Measurements from ENCODE around the gene TMEM247. TPM values are rescaled to one million over a fixed set of nuclear protein-coding genes. Genes with fewer than 3 reads are reported as not detected.

The TMEM247 gene
- total and polyA plus RNA-seq, 2 donors (not counting 3 experiments of a cell fraction or from before 2014, with no cell fraction given), result not detected

GRCh38 chr2:46508312-46508711, 28.9 kb downstream of the TMEM247 start:
- no peak overlapping the region for H3K4me2 ChIP-seq (ENCODE audit: insufficient read depth, low read length)
- H3K9me1 ChIP-seq (replicated peaks; ENCODE audit: control insufficient read depth, extremely low read depth, insufficient read depth, low read length), result no peaks in the 10 kb centered on the region
- CTCF ChIA-PET, result interaction anchor here (1.0 kb wide), 1 partner anchor 19 kb away, joined by 3 read pairs; no protein-coding TSS in a partner anchor
- no peaks in the 10 kb centered on the region for H4K20me1 ChIP-seq (replicated peaks; ENCODE audit: control insufficient read depth, extremely low read depth, insufficient read depth, low read length)
- H3K27ac ChIP-seq (ENCODE audit: insufficient read depth, low read depth, low read length), result no peak overlapping the region
- no peak overlapping the region for H3K4me3 ChIP-seq (replicated peaks in 1 of 3; ENCODE audit: insufficient read depth in 1 of 3, low read depth in 1 of 3, low read length in 3 of 3)
- dilution Hi-C loops (cut with MboI; ENCODE audit: extremely low pct_ligation_motif_present, low sequenced_read_pairs), result no loop called here
- no peaks in the 10 kb centered on the region for H3K36me3 ChIP-seq (ENCODE audit: control insufficient read depth in 2 of 2, extremely low read depth in 1 of 2, insufficient read depth in 2 of 2, low read length in 2 of 2)
- H3K9ac ChIP-seq (replicated peaks; ENCODE audit: extremely low read depth, insufficient read depth, low read length), result no peak overlapping the region
- H3K79me2 ChIP-seq (ENCODE audit: control insufficient read depth, insufficient read depth, low read length), result no peaks in the 10 kb centered on the region
- H3K27me3 ChIP-seq (ENCODE audit: control insufficient read depth in 2 of 2, insufficient read depth in 2 of 2, low read length in 2 of 2), result peaks cover 0 to 6% of the 10 kb centered on the region in 2 experiments
- no peak for TF ChIP-seq MYC (IDR thresholded peaks at IDR 0.05; ENCODE audit: low read depth, low read length)
- TF ChIP-seq EZH2 (IDR thresholded peaks at IDR 0.05; ENCODE audit: borderline replicate concordance, low read depth, low read length, severe bottlenecking), result no peak
- no peak for TF ChIP-seq MAX (IDR thresholded peaks at IDR 0.05; ENCODE audit: insufficient read depth, insufficient read length)
- TF ChIP-seq POLR2AphosphoS5 (IDR thresholded peaks at IDR 0.05; ENCODE audit: insufficient read depth, low read depth, low read length), result no peak
- no peak for TF ChIP-seq JUN (IDR thresholded peaks at IDR 0.05; ENCODE audit: borderline replicate concordance, insufficient read depth, insufficient read length, low read depth)
- TF ChIP-seq GATA2 (IDR thresholded peaks at IDR 0.05; ENCODE audit: insufficient read depth, insufficient read length, low read depth, low read length), result no peak
- no peaks in the 10 kb centered on the region for H3K4me1 ChIP-seq (ENCODE audit: control insufficient read depth, extremely low read depth, insufficient read depth, low read length)
- no TSS peak for BruUV-seq (replicated peaks)
- DNase-seq (ENCODE audit: low read depth, low spot score) (no peak), FAIRE-seq (no peak)
- POLR2A ChIA-PET, result no interaction called here
- intact Hi-C loops (cut with micrococcal nuclease), result no loop called here
- H3K9me3 ChIP-seq (replicated peaks; ENCODE audit: control insufficient read depth, insufficient read depth, low read length), result no peaks in the 10 kb centered on the region
- no peak overlapping the region for H2AFZ ChIP-seq (ENCODE audit: low read depth, low read length)

GRCh38 chr2:46508759-46509158, 29.4 kb downstream of the TMEM247 start:
- Histone ChIP-seq H3K27me3 (ENCODE audit: control insufficient read depth in 2 of 2, insufficient read depth in 2 of 2, low read length in 2 of 2) (peaks cover 0 to 6% of the 10 kb centered on the region in 2 experiments), H3K4me3 (replicated peaks in 1 of 3; ENCODE audit: insufficient read depth in 1 of 3, low read depth in 1 of 3, low read length in 3 of 3) (no peak overlapping the region), H3K36me3 (ENCODE audit: control insufficient read depth in 2 of 2, extremely low read depth in 1 of 2, insufficient read depth in 2 of 2, low read length in 2 of 2) (no peaks in the 10 kb centered on the region), H4K20me1 (replicated peaks; ENCODE audit: control insufficient read depth, extremely low read depth, insufficient read depth, low read length) (no peaks in the 10 kb centered on the region), H3K9ac (replicated peaks; ENCODE audit: extremely low read depth, insufficient read depth, low read length) (no peak overlapping the region), H3K27ac (ENCODE audit: insufficient read depth, low read depth, low read length) (no peak overlapping the region), H3K79me2 (ENCODE audit: control insufficient read depth, insufficient read depth, low read length) (no peaks in the 10 kb centered on the region), H3K4me1 (ENCODE audit: control insufficient read depth, extremely low read depth, insufficient read depth, low read length) (no peaks in the 10 kb centered on the region), H3K4me2 (ENCODE audit: insufficient read depth, low read length) (no peak overlapping the region), H3K9me1 (replicated peaks; ENCODE audit: control insufficient read depth, extremely low read depth, insufficient read depth, low read length) (no peaks in the 10 kb centered on the region), H3K9me3 (replicated peaks; ENCODE audit: control insufficient read depth, insufficient read depth, low read length) (no peaks in the 10 kb centered on the region), H2AFZ (ENCODE audit: low read depth, low read length) (no peak overlapping the region)
- no TSS peak for BruUV-seq (replicated peaks)
- CTCF ChIA-PET, result no interaction called here
- TF ChIP-seq POLR2A (IDR thresholded peaks at IDR 0.05; ENCODE audit: low read depth, low read length) (no peak), GATA2 (IDR thresholded peaks at IDR 0.05; ENCODE audit: insufficient read depth, insufficient read length, low read depth, low read length) (no peak), CTCF (IDR thresholded peaks at IDR 0.05; ENCODE audit: extremely low read depth in 1 of 2, insufficient read depth in 1 of 2, low read depth in 1 of 2, low read length in 2 of 2) (no peak), FOS (IDR thresholded peaks at IDR 0.05; ENCODE audit: borderline replicate concordance, insufficient read depth, low read length) (no peak), EZH2 (IDR thresholded peaks at IDR 0.05; ENCODE audit: borderline replicate concordance, low read depth, low read length, severe bottlenecking) (no peak), POLR2AphosphoS5 (IDR thresholded peaks at IDR 0.05; ENCODE audit: insufficient read depth, low read depth, low read length) (no peak), MAX (IDR thresholded peaks at IDR 0.05; ENCODE audit: insufficient read depth, insufficient read length) (no peak), JUN (IDR thresholded peaks at IDR 0.05; ENCODE audit: borderline replicate concordance, insufficient read depth, insufficient read length, low read depth) (no peak), MYC (IDR thresholded peaks at IDR 0.05; ENCODE audit: low read depth, low read length) (no peak)
- DNase-seq (ENCODE audit: low read depth, low spot score), result no peak
- POLR2A ChIA-PET, result no interaction called here
- intact Hi-C loops (cut with micrococcal nuclease) (no loop called here), dilution Hi-C loops (cut with MboI; ENCODE audit: extremely low pct_ligation_motif_present, low sequenced_read_pairs) (no loop called here)
- no peak for FAIRE-seq
